ENCODE data around the gene MAP4K4.

DNA sequence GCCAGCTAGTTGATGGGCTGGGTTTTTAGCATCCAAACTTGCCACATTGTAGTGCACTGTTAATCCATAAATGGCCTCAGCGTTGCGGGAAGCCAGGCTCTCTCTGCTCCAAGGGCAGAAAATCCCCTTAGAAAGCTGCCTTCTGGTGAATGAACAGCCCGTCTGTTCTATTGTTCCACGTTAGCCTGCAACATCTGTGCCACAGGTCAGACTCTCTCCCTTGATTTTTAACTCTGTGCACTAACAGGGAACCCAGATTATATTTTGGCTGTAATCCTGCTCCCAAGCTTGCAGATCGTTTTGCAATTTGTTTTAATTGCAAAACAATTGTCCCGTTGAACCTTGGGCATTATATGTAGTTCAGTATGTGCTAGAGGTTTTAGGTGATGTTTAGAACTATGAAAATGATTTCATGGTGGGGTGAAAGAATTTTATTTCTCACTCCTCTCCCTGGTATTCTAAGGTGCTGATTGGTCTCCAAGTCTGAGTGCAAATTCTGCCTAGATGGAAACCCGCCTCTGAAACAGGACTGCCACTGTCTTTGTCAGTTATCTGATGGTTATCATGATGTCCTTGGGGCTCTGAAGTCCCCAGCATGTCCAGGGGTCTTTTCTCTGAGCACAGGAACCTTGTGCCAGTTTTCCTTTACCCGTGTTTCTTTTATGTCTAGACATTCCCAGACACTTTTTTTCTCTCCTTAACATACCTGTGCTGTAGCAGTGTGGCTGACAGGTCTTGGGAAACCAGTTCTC is 106.6 kb downstream of the MAP4K4 start:
- TF ChIP-seq, protein P1, sequence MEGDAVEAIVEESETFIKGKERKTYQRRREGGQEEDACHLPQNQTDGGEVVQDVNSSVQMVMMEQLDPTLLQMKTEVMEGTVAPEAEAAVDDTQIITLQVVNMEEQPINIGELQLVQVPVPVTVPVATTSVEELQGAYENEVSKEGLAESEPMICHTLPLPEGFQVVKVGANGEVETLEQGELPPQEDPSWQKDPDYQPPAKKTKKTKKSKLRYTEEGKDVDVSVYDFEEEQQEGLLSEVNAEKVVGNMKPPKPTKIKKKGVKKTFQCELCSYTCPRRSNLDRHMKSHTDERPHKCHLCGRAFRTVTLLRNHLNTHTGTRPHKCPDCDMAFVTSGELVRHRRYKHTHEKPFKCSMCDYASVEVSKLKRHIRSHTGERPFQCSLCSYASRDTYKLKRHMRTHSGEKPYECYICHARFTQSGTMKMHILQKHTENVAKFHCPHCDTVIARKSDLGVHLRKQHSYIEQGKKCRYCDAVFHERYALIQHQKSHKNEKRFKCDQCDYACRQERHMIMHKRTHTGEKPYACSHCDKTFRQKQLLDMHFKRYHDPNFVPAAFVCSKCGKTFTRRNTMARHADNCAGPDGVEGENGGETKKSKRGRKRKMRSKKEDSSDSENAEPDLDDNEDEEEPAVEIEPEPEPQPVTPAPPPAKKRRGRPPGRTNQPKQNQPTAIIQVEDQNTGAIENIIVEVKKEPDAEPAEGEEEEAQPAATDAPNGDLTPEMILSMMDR (IDR thresholded peaks at IDR 0.05): no peak
- TF ChIP-seq POLR2A (IDR thresholded peaks at IDR 0.05): no peak
- TF ChIP-seq POLR2AphosphoS5 (IDR thresholded peaks at IDR 0.05): no peak

Data from suprapubic skin (tissue), 4 donors.